GM21390 (cell line): ENCODE measurements around the gene COL16A1.

Source experiments
- ATAC-seq: cut with Tn5 transposase; IDR thresholded peaks from one replicate; pipeline ENCODE4 v1.9.1; 2021; ENCODE audit not compliant: unreplicated experiment

The COL16A1 gene

DNA sequence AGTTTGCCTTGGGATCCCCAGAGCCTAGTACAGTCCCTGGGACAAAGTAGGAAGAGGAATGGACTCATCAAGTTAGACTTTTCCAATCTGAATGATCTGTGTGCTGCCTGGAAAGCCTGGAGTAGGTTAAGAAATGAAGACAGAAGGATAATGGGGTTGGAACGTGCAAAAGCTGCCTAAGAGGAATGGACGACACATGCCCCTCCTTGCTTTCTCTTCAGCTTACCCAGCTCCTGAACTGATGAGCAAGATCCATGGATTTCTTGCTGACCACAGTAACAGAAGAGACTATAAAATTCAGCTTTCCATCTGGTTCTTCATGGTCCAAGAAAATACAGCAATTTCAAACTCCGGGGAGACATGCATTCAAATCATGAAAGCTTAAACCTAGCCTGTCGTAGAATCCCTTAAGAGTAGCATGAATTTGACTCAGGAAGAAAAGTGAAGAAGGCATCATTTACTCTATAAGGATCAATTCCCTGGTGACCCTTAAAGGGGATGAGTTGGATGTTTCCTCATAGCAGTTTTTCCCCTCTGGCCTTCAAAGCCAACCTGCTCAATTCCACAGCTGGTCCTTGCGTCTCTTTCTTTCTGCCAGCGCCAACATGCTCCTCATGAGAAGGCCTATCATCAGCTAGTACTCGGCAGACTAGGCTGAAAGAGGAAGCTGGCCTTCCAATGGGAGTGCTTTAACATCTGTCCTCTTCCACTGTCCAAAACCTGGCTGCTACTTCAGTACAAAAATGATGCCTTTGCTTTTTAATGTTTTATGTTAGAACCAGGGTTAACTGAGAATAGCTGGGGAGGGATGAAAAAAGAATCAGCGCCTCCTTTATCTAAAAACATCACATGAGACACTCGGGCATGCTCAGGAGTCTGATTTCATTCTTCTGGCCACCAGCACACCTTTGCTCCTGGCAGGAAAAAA lies 53.4 kb downstream of the COL16A1 start:
- ATAC-seq = no peak

DNA sequence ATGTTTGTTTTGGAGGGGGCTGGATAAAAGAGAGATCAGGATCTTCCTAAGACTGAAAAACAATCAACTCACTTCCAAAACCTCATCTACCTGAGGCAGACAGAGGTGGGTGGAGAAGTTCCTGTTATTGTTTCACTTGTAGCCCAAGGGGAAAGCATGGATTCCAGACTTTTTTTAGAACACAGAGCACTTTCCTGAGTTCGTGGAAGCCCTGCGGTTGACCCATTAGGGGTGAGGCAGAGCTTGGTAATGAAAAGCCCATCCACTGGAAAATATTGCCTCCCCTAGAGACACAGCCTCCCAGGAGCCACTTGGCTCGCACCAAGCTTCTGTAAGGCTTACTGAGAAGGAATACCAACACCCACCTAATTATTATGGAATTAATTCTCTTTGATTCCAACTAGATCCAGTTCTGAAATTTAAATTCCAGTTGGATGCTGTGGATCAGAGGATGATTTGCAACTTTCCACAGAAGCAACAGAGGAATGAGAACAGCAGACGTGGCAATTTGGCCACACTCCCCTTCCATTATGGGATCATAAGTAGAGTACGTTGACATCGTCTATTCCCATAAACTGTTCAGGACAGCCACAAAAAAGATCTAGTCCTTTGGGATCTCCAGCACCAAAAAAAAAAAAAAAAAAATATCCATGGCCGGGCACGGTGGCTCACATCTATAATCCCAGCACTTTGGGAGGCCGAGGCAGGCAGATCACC lies 55.0 kb downstream of the COL16A1 start:
- no peak for ATAC-seq

- ATAC-seq = no peak
These were observed 55.6 kb downstream of the COL16A1 start for GRCh38 chr1:31648190-31648589.

DNA sequence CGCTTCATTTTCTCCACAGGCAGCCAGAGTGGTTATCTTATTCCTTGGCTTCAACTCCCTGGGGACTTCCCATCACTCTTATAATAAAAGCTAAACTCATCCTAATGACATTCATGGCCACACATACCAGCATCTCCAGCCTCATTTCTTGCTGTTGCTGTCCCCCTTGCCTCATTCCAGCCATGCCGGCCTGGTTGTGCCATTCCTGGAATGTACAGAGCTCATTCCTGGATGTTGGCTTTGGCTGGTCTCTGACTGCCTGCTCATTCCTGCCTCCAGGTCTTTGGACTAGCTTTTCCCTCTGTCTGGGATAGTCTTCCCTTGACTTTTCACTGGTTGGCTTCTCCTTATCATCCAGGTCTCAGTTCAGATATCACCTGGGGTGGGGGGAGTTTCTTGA lies 56.7 kb downstream of the COL16A1 start:
- ATAC-seq = no peak

- no peak for ATAC-seq
These were observed 57.4 kb downstream of the COL16A1 start for GRCh38 chr1:31646259-31646960.

DNA sequence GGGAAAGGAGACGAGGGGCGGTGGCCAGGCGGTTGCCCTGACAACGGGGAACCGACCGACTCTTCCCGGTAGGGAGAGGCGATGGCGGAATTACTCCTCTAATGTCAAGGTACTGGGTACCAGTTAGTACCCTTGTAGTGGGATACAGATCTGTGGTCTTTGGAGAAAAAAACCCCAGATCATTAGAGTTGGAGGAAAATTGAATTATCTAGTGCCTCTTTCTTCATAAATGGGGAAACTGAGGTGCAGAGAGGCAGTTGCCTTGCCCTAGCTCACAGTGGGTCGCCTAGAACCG lies 58.6 kb downstream of the COL16A1 start:
- no peak for ATAC-seq

DNA sequence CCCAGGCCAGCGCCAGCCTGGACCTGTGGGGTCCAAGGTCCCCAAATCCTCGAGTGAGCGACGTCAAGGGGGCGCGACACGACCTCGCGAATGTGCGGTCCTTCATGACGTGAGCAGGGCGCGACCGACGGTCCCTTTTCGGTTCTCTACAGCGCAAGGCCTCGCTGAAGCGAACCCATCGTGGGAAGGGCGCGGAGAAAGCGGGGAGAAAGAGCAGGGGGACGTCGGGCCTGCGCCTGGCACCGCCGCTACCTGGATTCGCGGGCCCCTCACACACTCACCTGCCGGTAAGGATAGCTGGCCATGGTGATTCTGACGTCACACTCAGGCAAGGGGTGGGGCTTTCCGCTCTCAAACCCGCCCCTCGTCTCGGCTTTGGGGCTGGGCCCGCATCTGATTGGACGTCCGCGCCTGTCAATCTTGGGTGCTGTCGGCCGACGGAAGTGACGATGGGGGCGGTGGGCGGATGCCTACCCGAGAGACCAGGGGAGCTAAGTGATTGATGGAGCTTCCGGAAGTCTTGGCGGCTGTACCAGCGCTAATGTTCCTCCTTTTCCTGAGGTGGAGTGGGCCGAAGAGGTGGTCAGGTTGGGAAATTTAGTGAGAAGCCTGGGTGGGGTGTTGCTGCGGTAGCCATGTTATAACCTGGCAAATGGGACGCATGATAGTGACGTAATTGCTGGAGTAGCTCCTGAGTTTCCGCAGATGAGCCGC lies 59.1 kb downstream of the COL16A1 start, which contains the start of gene PEF1:
Gene PEF1 (minus strand): TSS at position 317 of the 714 bp plus-strand sequence. CDS start 12 bp downstream, at position 305.
- peak; percentile 91 for ATAC-seq

DNA sequence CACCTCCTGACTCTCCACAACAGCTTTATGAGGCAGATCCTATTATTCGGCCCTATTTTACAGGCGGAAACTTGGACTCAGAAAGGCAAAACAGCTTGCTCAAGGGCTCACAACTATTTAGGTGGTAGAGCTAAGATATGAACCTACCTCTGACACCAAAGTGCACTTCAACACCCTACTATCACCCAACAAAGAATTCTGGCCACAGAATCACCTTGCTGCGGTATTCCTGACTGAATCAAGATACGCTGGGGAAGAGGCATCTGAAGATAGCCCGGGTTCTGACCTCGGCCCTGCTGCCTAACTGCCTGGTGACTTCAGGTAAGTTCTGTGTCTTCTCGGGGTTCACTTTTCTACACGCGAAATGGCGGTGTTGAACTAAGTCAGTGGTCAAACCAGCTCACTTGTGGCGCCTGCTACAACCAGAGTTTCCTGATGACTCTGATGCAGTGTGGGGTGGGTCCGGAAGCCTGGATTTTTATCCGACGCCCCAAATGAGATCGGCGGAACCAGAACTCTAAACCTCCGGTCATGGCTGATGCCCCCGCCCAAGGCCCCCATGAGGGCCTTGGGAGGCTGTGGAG lies 59.7 kb downstream of the COL16A1 start:
- peak; percentile 13 for ATAC-seq

DNA sequence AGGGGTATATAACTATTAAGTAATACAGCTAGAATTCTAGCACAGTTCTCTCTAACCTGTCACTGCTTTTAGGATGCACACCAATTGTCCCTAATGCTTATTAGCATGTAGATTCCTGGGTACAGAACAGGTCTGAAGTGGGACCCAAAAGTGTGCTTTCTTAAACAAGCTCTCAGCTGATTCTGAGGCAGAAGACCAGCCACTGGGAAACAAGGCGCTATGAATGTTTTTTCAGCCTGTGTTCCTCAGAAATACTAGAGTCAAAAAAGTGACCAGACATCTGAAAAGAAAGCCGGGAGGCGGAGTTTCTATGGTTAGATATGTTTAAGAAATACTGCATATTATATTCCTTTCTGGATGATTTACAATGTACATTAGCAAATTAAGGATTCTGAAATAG lies 60.9 kb downstream of the COL16A1 start:
- no peak for ATAC-seq

GRCh38 chr1:31642366-31642765 lies 61.5 kb downstream of the COL16A1 start:
- ATAC-seq = no peak

- ATAC-seq = no peak
These were observed 62.9 kb downstream of the COL16A1 start for GRCh38 chr1:31640964-31641363.

DNA sequence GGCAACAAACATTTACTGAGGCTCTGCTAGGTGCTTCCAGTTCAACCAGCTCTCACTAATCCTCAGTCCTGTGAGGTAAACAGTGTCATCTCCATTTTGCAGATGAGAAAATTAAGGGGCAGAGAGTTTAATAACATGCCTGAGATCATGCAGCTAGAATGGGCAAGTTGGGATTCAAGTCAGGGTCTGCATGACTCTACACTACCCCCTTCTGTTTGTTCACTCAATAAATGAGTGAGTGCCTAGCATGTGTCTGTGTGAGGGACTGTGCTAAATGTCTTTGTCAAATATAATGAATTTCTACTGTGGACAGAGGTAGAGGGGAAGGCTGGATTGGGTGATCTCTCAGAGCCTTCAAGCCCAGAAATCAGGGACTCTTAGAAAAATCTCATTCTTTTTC lies 63.6 kb downstream of the COL16A1 start:
- ATAC-seq = no peak

DNA sequence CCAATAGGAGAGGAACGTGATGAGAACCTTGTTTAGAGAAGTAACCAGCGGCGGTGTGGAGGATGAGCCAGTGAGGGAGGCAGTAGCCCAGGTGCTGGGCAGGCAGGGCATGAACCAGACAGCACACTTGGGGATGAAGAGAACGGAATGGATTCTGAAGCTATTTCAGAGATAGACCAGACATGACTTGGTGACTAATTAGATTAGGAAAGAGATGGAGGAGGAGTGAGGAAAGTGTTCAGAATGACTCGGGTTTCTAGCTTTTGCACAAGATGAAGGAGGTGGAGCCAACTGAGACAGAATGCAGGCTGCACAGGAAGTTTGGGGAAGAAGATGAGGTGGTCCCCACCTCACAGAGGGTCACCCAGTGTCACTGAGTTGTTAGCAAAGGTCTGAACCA lies 64.3 kb downstream of the COL16A1 start:
- no peak for ATAC-seq

DNA sequence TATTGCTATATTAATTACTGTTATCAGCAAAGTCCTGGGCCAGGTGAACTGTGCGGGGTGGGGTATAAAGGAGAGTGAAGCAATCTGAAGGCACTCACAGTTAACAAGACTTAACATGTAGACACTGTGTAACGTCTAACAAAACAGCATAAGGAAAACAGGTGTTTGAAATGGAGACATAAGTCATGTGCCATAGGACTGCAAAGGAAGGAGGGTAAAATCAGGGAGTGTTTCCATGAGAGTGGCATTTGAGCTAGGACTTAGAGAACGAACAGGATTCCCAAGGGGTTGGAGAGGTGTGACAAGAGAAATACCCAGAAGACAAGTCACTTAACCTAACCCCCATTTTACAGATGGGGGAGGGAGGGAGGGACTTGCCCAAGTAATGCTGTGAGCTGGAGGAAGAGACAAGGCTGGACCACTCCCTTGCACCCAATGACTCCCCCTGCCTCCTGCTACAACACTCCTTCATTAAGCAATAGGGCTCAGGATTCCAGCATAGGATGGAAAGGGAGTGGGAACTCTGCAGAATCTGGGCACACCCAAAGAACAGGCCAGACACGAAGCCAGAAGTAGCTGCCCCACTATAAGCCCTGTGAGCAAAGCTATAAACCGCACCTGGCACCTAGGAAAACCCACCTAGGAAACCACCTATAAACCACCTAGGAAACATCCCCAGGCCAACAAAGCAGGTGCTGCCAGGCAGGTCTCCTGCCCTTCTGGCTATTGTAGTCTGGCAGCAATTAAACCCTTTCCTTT lies 65.7 kb downstream of the COL16A1 start:
- no peak for ATAC-seq

DNA sequence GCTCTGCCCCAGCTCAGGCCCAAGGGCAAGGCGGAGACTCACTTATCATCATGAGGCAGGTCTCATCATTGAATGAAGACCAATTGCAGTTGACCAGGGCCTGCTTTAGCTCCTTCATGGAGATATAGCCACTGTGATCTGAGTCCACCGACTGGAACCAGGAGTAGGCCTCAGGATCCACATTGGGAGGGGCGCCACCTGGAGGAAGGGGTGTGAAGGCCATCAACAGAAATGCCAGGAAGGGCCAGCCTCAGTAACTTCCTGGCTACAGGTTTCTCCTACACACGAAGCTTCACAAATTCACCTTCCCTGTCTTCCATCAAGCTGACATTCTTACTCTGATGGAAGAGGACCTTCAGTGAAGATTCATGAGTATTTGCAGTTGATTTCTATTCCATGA lies 70.7 kb downstream of the COL16A1 start:
- no peak for ATAC-seq

DNA sequence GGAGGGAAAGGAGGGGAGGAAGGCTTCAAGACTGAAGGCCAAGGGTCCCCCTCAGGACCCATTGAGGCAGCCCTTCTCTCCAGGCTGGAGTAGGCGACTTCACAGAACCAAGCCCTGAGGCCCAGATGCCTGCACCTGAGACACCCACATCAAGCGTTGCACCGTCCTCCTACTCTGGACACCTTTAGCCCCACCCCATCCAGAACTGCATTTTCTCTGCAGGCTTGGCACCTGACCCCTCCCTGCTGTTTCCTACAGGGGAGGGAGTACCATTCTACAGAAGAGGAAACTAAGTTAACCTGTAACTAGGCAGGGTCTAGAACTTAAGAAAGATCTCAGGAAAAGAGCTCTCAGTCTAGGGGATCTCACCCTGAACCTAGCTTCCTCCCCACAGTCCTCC lies 71.2 kb downstream of the COL16A1 start:
- no peak for ATAC-seq

GRCh38 chr1:31628931-31629556 lies 74.8 kb downstream of the COL16A1 start:
- no peak for ATAC-seq

DNA sequence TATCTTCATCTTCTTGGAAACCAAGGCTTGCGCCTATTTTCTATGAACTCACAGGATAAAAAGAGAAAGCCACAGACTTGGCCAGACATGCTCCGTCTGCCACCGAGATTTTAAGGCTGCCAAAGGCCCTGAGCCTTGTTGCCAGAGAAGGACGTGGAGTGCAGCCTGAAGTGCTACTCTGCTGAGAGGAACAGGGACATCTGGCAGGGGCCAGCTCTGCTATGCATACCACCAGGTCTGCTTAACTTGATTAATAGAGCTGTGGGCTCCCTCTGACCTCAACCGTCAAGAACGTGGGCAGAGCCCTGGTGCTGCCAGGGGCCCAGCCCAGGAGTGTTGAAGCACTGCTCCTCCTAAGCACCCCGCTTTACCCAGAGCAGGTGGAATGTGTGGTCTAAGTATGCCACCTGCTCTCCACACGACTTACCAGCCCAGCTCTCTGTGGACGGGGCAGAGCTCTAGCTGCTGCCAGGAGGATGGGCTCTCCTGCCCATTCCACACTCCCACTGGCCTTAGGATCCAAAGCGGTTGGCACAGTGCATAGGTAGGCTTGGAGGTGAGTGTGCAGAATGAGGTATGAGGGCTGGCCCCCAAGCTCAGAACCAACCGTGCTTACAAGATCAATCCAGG lies 75.8 kb downstream of the COL16A1 start:
- no peak for ATAC-seq

GRCh38 chr1:31627301-31627929 lies 76.4 kb downstream of the COL16A1 start:
- ATAC-seq = no peak
